CD4-positive, CD25-positive, alpha-beta regulatory T cell (primary cell): ENCODE data around the gene HCN2. TPM values are rescaled to one million over a fixed set of nuclear protein-coding genes. Genes with fewer than 3 reads are reported as not detected.
A peak's percentile ranks its signal among the peaks of the same experiment; 100 is the strongest.

Source experiments
- ATAC-seq, 2 donors: fragments of 150-1000 bp; cut with Tn5 transposase; one replicate each; pipeline ENCODE4 v1.10.0; 2021; ENCODE audit warnings: low read depth in 2 of 2, moderate number of reproducible peaks in 2 of 2, moderate library complexity in 1 of 2
- DNase-seq, 3 donors: peaks; one replicate each; pipeline versions ENCODE4 v3.0.0 to v3.0.0-alpha.2; 2012 to 2022; ENCODE audit warnings: mixed read lengths in 1 of 3
- H3K27ac ChIP-seq: one replicate; pipeline ENCODE4 v1.7.0; 2013; ENCODE audit warnings: mild to moderate bottlenecking, low read length; ENCODE audit not compliant: insufficient read depth, poor library complexity, severe bottlenecking
- H3K27me3 ChIP-seq: one replicate; pipeline ENCODE4 v1.7.0; 2013; ENCODE audit warnings: low read length; ENCODE audit not compliant: control insufficient read depth, insufficient read depth
- H3K36me3 ChIP-seq: one replicate; pipeline ENCODE4 v1.7.0; 2013; ENCODE audit warnings: mild to moderate bottlenecking, low read length, moderate library complexity; ENCODE audit not compliant: control insufficient read depth, insufficient read depth
- H3K4me1 ChIP-seq: 2 replicates; pipeline ENCODE4 v1.7.0; 2013; ENCODE audit warnings: mild to moderate bottlenecking, low read length; ENCODE audit not compliant: insufficient read depth, control insufficient read depth, poor library complexity, severe bottlenecking
- H3K4me3 ChIP-seq: one replicate; pipeline ENCODE4 v1.7.0; 2013; ENCODE audit warnings: low read depth, mild to moderate bottlenecking, low read length, moderate library complexity
- H3K9me3 ChIP-seq, 2 experiments: 1 replicate in 1 of 2; 2 replicates in 1 of 2; pipeline ENCODE4 v1.7.0; 2013; ENCODE audit warnings: low read length in 2 of 2, mild to moderate bottlenecking in 1 of 2, moderate library complexity in 1 of 2; ENCODE audit not compliant: control insufficient read depth in 2 of 2
- H3K27ac Mint-ChIP-seq, 3 donors: one replicate each; pipeline ENCODE4 v1.8.0; 2020 to 2022; ENCODE audit warnings: mild to moderate bottlenecking in 3 of 3, mixed read lengths in 3 of 3, moderate library complexity in 2 of 3
- H3K27me3 Mint-ChIP-seq: one replicate; pipeline ENCODE4 v1.8.0; 2022; ENCODE audit warnings: mild to moderate bottlenecking, mixed read lengths
- H3K36me3 Mint-ChIP-seq: one replicate; pipeline ENCODE4 v1.8.0; 2020; ENCODE audit warnings: mixed read lengths
- H3K4me1 Mint-ChIP-seq, 4 donors: one replicate each; pipeline ENCODE4 v1.8.0; 2020 to 2022; ENCODE audit warnings: mixed read lengths in 4 of 4, mild to moderate bottlenecking in 1 of 4
- H3K4me3 Mint-ChIP-seq, 4 donors: one replicate each; pipeline ENCODE4 v1.8.0; 2020 to 2022; ENCODE audit warnings: mild to moderate bottlenecking in 4 of 4, mixed read lengths in 4 of 4, moderate library complexity in 3 of 4
- H3K9me3 Mint-ChIP-seq, 7 donors: one replicate each; pipeline ENCODE4 v1.8.0; 2020 to 2022; ENCODE audit warnings: mixed read lengths in 7 of 7, mild to moderate bottlenecking in 3 of 7, moderate library complexity in 2 of 7
- polyA plus RNA-seq, 4 donors: library from polyadenylated mRNA; unstranded; fragments of 300-500 nt; fragmentation: Illumina TruSeq; gene quantifications; one replicate each; pipeline ENCODE4 v1.2.3, GENCODE V29; 2021
- total RNA-seq: library from RNA; stranded (reverse); gene quantifications from one replicate; pipeline ENCODE4 v1.2.3, GENCODE V29; 2022

HCN2 gene
- total and polyA plus RNA-seq, 5 donors from 2014 or later, result 1.2 TPM; not detected in 4

- H3K36me3 Mint-ChIP-seq, result peaks cover 9% of the 10 kb centered on the region
- peaks cover 71% of the 10 kb centered on the region for H3K4me1 ChIP-seq
- no peak overlapping the region for H3K27ac ChIP-seq
- H3K27ac Mint-ChIP-seq, result peak overlapping the region in 1 of 3 donors; percentile 38
- ATAC-seq, result no peak
- DNase-seq, result no peak
- no peaks in the 10 kb centered on the region for H3K27me3 ChIP-seq
- H3K4me3 Mint-ChIP-seq, result peak overlapping the region in 2 of 4 donors; percentile 57 to 81
- peaks cover 25% of the 10 kb centered on the region for H3K36me3 ChIP-seq
- H3K4me3 ChIP-seq, result no peak overlapping the region
- no peaks in the 10 kb centered on the region for H3K9me3 Mint-ChIP-seq
- no peaks in the 10 kb centered on the region for H3K9me3 ChIP-seq
- H3K4me1 Mint-ChIP-seq, result peaks cover 0 to 67% (median 17%) of the 10 kb centered on the region in 4 donors
- H3K27me3 Mint-ChIP-seq, result peaks cover 13% of the 10 kb centered on the region
These were observed 67.9 kb downstream of the HCN2 start for GRCh38 chr19:657611-658010.

GRCh38 chr19:658059-658839, 68.6 kb downstream of the HCN2 start:
- peaks cover 9% of the 10 kb centered on the region for H3K36me3 Mint-ChIP-seq
- H3K36me3 ChIP-seq, result peaks cover 19% of the 10 kb centered on the region
- H3K9me3 Mint-ChIP-seq, result no peaks in the 10 kb centered on the region
- DNase-seq, result no peak
- peak overlapping the region in 3 of 4 donors; percentile 21 to 57 (median 55) for H3K4me3 Mint-ChIP-seq
- peak overlapping the region; percentile 92 for H3K27ac ChIP-seq
- H3K4me1 ChIP-seq, result peaks cover 69% of the 10 kb centered on the region
- no peak for ATAC-seq
- peaks cover 13% of the 10 kb centered on the region for H3K27me3 Mint-ChIP-seq
- no peak overlapping the region for H3K4me3 ChIP-seq
- H3K9me3 ChIP-seq, result no peaks in the 10 kb centered on the region
- no peak overlapping the region for H3K27ac Mint-ChIP-seq
- peaks cover 0 to 67% (median 17%) of the 10 kb centered on the region in 4 donors for H3K4me1 Mint-ChIP-seq
- no peaks in the 10 kb centered on the region for H3K27me3 ChIP-seq

GRCh38 chr19:658916-659839, 69.5 kb downstream of the HCN2 start:
- H3K27me3 ChIP-seq, result no peaks in the 10 kb centered on the region
- DNase-seq (peak in 1 of 3 donors; percentile 57), ATAC-seq (no peak)
- peak overlapping the region; percentile 95 to 99 (median 98) for H3K4me3 Mint-ChIP-seq
- H3K27ac ChIP-seq, result peak overlapping the region; percentile 92
- H3K9me3 Mint-ChIP-seq, result no peaks in the 10 kb centered on the region
- H3K4me1 Mint-ChIP-seq, result peaks cover 0 to 70% (median 17%) of the 10 kb centered on the region in 4 donors
- peaks cover 13% of the 10 kb centered on the region for H3K36me3 ChIP-seq
- peaks cover 77% of the 10 kb centered on the region for H3K4me1 ChIP-seq
- peak overlapping the region; percentile 95 to 98 (median 98) for H3K27ac Mint-ChIP-seq
- peaks cover 17% of the 10 kb centered on the region for H3K27me3 Mint-ChIP-seq
- no peaks in the 10 kb centered on the region for H3K9me3 ChIP-seq
- H3K4me3 ChIP-seq, result peak overlapping the region; percentile 44
- peaks cover 9% of the 10 kb centered on the region for H3K36me3 Mint-ChIP-seq

- no peak for ATAC-seq
- Mint-ChIP-seq H3K27me3 (peaks cover 25% of the 10 kb centered on the region), H3K4me1 (peaks cover 0 to 63% (median 17%) of the 10 kb centered on the region in 4 donors)
These were observed 71.2 kb downstream of the HCN2 start for GRCh38 chr19:660793-661426.

GRCh38 chr19:661427-662196, 71.9 kb downstream of the HCN2 start:
- no peaks in the 10 kb centered on the region for H3K9me3 Mint-ChIP-seq
- H3K4me3 Mint-ChIP-seq, result peak overlapping the region; percentile 95 to 99 (median 98)
- DNase-seq, result peak; percentile 58 to 85 (median 77)
- Histone ChIP-seq H3K9me3 (no peaks in the 10 kb centered on the region), H3K4me3 (peak overlapping the region; percentile 78), H3K27me3 (no peaks in the 10 kb centered on the region), H3K27ac (peak overlapping the region; percentile 92), H3K4me1 (peaks cover 68% of the 10 kb centered on the region), H3K36me3 (peaks cover 4% of the 10 kb centered on the region)
- peak overlapping the region; percentile 95 to 98 (median 98) for H3K27ac Mint-ChIP-seq
- ATAC-seq, result peak; percentile 36 to 42
- H3K27me3 Mint-ChIP-seq, result peaks cover 25% of the 10 kb centered on the region
- H3K36me3 Mint-ChIP-seq, result no peaks in the 10 kb centered on the region
- H3K4me1 Mint-ChIP-seq, result peaks cover 0 to 56% (median 14%) of the 10 kb centered on the region in 4 donors

More at GRCh38 chr19:660793-661426, 71.2 kb downstream of the HCN2 start:
- Histone ChIP-seq H3K27me3 (no peaks in the 10 kb centered on the region), H3K36me3 (peaks cover 4% of the 10 kb centered on the region), H3K9me3 (no peaks in the 10 kb centered on the region), H3K4me3 (peak overlapping the region; percentile 78), H3K4me1 (peaks cover 73% of the 10 kb centered on the region), H3K27ac (peak overlapping the region; percentile 92)
- H3K4me3 Mint-ChIP-seq, result peak overlapping the region; percentile 95 to 99 (median 98)
- peak overlapping the region; percentile 95 to 98 (median 98) for H3K27ac Mint-ChIP-seq
- no peaks in the 10 kb centered on the region for H3K9me3 Mint-ChIP-seq
- H3K36me3 Mint-ChIP-seq, result no peaks in the 10 kb centered on the region
- DNase-seq, result no peak

- peak; percentile 20 to 25 for ATAC-seq
- peaks cover 25% of the 10 kb centered on the region for H3K27me3 Mint-ChIP-seq
- peak overlapping the region; percentile 78 for H3K4me3 ChIP-seq
- DNase-seq, result peak; percentile 67 to 82 (median 74)
- H3K27ac Mint-ChIP-seq, result peak overlapping the region; percentile 38 to 98 (median 98)
- H3K4me1 ChIP-seq, result peaks cover 60% of the 10 kb centered on the region
- peaks cover 4% of the 10 kb centered on the region for H3K36me3 ChIP-seq
- no peaks in the 10 kb centered on the region for H3K27me3 ChIP-seq
- H3K27ac ChIP-seq, result peak overlapping the region; percentile 92
- H3K9me3 ChIP-seq, result no peaks in the 10 kb centered on the region
- H3K4me3 Mint-ChIP-seq, result peak overlapping the region; percentile 95 to 99 (median 98)
- H3K9me3 Mint-ChIP-seq, result no peaks in the 10 kb centered on the region
- H3K4me1 Mint-ChIP-seq, result peaks cover 0 to 50% (median 14%) of the 10 kb centered on the region in 4 donors
- no peaks in the 10 kb centered on the region for H3K36me3 Mint-ChIP-seq
These were observed 72.7 kb downstream of the HCN2 start for GRCh38 chr19:662207-662961.
